Small intestine (tissue), 7 donors: ENCODE data around the gene CDCP1. TPM values are rescaled to one million over a fixed set of nuclear protein-coding genes. Genes with fewer than 3 reads are reported as not detected.
A peak's percentile ranks its signal among the peaks of the same experiment; 100 is the strongest.

ENCODE experiments used
- DNase-seq, 2 donors: peaks; one replicate each; pipeline versions ENCODE4 v3.0.0 to v3.0.0-alpha.2; 2013
- FAIRE-seq: peaks from 2 replicates; lab custom pipeline; 2012; peaks lifted over from hg19 to GRCh38; lab: Jason Lieb, UNC
- H3K27ac ChIP-seq, 3 donors: one replicate each; pipeline ENCODE4 v1.5.1; 2013; ENCODE audit warnings: low read length in 2 of 3, mild to moderate bottlenecking in 2 of 3, control low read depth in 1 of 3, inconsistent platforms in 1 of 3, low read depth in 1 of 3, moderate library complexity in 1 of 3
- H3K27me3 ChIP-seq, 3 donors: one replicate each; pipeline ENCODE4 v1.6.1; 2013; ENCODE audit warnings: low read length in 3 of 3, inconsistent platforms in 1 of 3; ENCODE audit not compliant: control insufficient read depth in 3 of 3, insufficient read depth in 3 of 3
- H3K36me3 ChIP-seq, 3 donors: one replicate each; pipeline ENCODE4 v1.6.1; 2013; ENCODE audit warnings: low read length in 3 of 3, inconsistent platforms in 1 of 3, low read depth in 1 of 3, mild to moderate bottlenecking in 1 of 3, moderate library complexity in 1 of 3; ENCODE audit not compliant: control insufficient read depth in 3 of 3, insufficient read depth in 2 of 3
- H3K4me1 ChIP-seq, 3 donors: one replicate each; pipeline ENCODE4 v1.6.1; 2013; ENCODE audit warnings: low read length in 2 of 3, inconsistent platforms in 1 of 3, low read depth in 1 of 3, mild to moderate bottlenecking in 1 of 3, moderate library complexity in 1 of 3; ENCODE audit not compliant: control insufficient read depth in 3 of 3, insufficient read depth in 2 of 3
- H3K4me3 ChIP-seq, 3 donors: one replicate each; pipeline ENCODE4 v1.5.1; 2013; ENCODE audit warnings: low read length in 3 of 3, control low read depth in 1 of 3, inconsistent platforms in 1 of 3, low read depth in 1 of 3, mild to moderate bottlenecking in 1 of 3, moderate library complexity in 1 of 3
- H3K9me3 ChIP-seq, 2 donors: one replicate each; pipeline ENCODE4 v1.6.1; 2013; ENCODE audit warnings: low read depth in 1 of 2, low read length in 1 of 2; ENCODE audit not compliant: control insufficient read depth in 2 of 2, insufficient read depth in 1 of 2
- WGBS, 3 donors: extraction: QIAGEN DNeasy Blood & Tissue Kit; methylation state at CpG; one replicate each; pipeline ENCODE4 v1.1.7; 2013; 5-methylcytosine and 5-hydroxymethylcytosine counted together
- polyA plus RNA-seq, 4 donors: library from polyadenylated mRNA; stranded (reverse) in 3 of 4; unstranded in 1 of 4; fragments of 200-250 nt in 3 of 4; fragments of 120-200 nt in 1 of 4; gene quantifications; one replicate each; pipeline versions ENCODE4 v1.2.1 to v1.2.3, GENCODE V29; 2013
- donor health status: healthy with polysubstance abuse.
- donor health status: control.
- donor health status: control.
- donor health status: Bipolar disorder and iron deficiency.
- donor health status: healthy.

CDCP1 gene
- polyA plus RNA-seq, 4 donors: 8.4 to 30.6 (median 12.6) TPM

DNA sequence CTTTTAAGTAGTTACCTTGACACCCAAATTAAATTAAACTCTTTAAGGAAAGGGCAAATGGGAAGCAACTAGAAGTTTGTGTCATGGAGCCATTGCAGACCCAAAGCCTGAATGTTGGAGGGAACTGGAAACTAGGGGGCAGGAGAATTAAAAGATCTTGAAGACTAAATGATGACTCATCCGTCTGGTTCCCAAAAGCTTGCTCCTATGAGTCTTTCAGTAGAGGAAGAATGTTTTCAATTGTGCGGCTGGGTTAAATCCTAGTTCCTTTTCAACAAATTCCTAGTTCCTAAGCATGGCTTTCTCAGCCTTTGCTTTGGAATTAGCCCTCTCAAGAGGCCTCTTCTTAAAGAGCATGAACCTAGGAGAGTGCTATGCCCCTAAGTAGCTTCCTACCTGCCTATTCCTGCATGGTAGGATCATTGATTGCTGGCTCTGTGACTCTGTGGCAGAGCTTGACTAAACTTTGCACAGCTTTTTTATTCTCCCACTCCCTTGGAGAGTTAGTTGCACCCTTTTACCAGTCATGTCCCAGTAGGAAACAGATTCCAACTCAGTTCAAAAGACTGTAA is 102.4 kb downstream of the CDCP1 start:
- H3K4me3 ChIP-seq: no peak overlapping the region
- H3K4me1 ChIP-seq: no peaks in the 10 kb centered on the region
- DNase-seq: no peak
- WGBS, 3 donors: 53 to 86% (median 79%) methylated on average over 2 of the region's 2 CpGs
- no peak for FAIRE-seq
- H3K27me3 ChIP-seq: peaks cover 0 to 7% (median 0%) of the 10 kb centered on the region in 3 donors
- H3K9me3 ChIP-seq: no peaks in the 10 kb centered on the region
- H3K36me3 ChIP-seq: no peaks in the 10 kb centered on the region
- H3K27ac ChIP-seq: peak overlapping the region in 1 of 3 donors; percentile 52

DNA sequence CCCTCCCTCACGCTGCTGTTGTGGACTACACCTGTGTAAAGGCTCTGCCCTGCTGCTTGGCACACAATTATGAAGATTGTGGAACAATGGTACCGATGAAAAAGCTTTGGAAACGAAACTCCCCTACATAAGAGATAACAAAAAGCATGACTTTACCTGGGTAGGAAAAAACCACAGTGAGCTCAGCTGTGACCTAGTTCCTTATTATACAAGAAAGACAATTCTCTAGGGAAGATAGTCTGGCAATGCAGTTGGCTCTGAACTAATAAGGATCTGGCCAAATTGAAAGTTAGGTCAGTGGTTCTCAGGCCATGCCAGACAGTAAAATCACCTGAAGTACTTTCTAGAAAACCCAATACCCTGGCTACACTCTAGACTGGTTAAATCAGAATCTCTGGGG is 104.0 kb downstream of the CDCP1 start:
- no peak overlapping the region for H3K27ac ChIP-seq
- DNase-seq: no peak
- no peaks in the 10 kb centered on the region for H3K4me1 ChIP-seq
- FAIRE-seq: no peak
- H3K36me3 ChIP-seq: no peaks in the 10 kb centered on the region
- peaks cover 0 to 3% (median 0%) of the 10 kb centered on the region in 3 donors for H3K27me3 ChIP-seq
- no peaks in the 10 kb centered on the region for H3K9me3 ChIP-seq
- H3K4me3 ChIP-seq: no peak overlapping the region
- WGBS, 3 donors: 52 to 66% (median 55%) methylated on average over 3 of the region's 3 CpGs

DNA sequence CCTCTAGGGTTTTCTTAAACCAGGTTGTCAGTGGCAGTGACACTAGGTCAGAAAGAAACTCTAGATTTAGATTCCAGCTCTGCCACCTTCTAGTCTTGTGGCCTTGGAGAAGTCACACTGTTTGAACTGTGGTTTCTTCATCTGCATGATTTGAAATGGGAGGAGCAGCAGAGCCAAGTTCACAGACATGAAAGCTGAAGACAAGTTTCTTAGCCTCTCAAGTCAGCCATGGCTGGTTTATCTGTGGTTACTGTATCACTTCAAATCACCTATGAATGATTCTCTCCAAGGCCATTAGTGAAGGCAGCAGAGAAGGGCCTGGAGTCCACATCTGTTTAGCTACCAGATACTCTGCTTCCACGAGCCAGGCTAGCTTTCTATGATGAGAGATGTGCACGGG is 104.5 kb downstream of the CDCP1 start:
- FAIRE-seq (no peak), DNase-seq (no peak)
- WGBS, 3 donors: 73 to 83% (median 78%) methylated on average over 2 of the region's 2 CpGs
- Histone ChIP-seq H3K36me3 (no peaks in the 10 kb centered on the region), H3K27me3 (peaks cover 0 to 8% (median 0%) of the 10 kb centered on the region in 3 donors), H3K4me1 (no peaks in the 10 kb centered on the region), H3K9me3 (no peaks in the 10 kb centered on the region), H3K4me3 (no peak overlapping the region), H3K27ac (no peak overlapping the region)

- no peaks in the 10 kb centered on the region for H3K9me3 ChIP-seq
- WGBS, 3 donors: 1 to 7% (median 2%) methylated on average over 11 of the region's 11 CpGs
- DNase-seq (peak; percentile 96), FAIRE-seq (no peak)
- no peak overlapping the region for H3K4me3 ChIP-seq
- peaks cover 0 to 25% (median 0%) of the 10 kb centered on the region in 3 donors for H3K27me3 ChIP-seq
- no peaks in the 10 kb centered on the region for H3K36me3 ChIP-seq
- H3K4me1 ChIP-seq: peaks cover 0 to 6% (median 4%) of the 10 kb centered on the region in 3 donors
- no peak overlapping the region for H3K27ac ChIP-seq
Observed at GRCh38 chr3:45037720-45038455, 108.3 kb downstream of the CDCP1 start.

DNA sequence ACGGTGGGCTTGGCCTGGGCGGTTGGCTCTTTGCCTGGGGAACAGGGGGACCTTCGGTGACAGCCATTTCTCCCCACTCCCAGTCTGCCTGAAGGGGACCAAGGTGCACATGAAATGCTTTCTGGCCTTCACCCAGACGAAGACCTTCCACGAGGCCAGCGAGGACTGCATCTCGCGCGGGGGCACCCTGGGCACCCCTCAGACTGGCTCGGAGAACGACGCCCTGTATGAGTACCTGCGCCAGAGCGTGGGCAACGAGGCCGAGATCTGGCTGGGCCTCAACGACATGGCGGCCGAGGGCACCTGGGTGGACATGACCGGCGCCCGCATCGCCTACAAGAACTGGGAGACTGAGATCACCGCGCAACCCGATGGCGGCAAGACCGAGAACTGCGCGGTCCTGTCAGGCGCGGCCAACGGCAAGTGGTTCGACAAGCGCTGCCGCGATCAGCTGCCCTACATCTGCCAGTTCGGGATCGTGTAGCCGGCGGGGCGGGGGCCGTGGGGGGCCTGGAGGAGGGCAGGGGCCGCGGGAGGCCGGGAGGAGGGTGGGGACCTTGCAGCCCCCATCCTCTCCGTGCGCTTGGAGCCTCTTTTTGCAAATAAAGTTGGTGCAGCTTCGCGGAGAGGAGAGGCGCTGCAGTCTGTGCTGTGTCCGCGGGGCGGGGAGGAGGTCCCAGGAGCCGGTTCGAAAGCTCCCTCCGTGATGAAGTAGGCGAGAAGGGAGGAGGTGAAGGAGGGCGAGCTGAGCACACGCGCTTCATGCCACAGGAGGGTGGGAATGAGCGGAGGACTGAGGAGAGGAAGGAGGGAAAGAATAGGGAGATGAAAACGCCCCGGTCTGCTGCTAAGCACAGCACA is 110.5 kb downstream of the CDCP1 start:
- H3K27ac ChIP-seq: peak overlapping the region in 1 of 3 donors; percentile 14
- DNase-seq (peak; percentile 15 to 50), FAIRE-seq (no peak)

DNA sequence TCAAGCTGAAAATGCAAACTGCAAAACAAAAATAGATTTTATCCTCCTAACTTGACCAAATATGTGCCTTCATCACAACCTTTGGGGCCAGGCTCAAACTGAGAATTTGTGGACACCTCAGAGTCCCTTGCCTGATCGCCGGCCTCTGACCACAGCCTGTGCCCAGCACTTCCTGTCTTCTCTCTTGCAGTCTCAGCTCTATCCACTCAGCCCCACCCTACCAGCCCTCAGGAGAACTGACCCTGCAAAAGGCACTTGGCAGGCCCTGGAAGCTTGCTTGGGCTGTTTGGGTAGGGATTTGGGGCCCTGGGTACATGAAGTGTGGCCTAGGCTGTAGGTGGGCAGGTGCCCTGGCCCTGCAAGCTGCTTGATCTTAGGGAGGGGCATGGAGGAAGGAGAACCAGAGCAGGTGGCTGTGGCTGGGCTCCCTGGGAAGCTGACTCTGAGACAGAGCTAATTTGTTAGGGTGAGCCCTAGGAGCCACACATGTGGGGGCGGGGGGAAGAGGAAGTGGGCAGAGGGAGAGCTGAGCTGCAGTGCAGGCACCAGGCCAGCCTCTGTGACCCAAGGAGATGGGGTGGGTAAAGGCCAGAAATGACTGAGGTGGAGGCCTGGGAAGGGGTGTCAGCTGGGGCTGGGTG is 111.4 kb downstream of the CDCP1 start:
- 47 to 79% (median 55%) methylated on average over 3 of the region's 3 CpGs for WGBS, 3 donors
- DNase-seq (no peak), FAIRE-seq (no peak)
- peaks cover 0 to 1% (median 0%) of the 10 kb centered on the region in 3 donors for H3K36me3 ChIP-seq
- no peak overlapping the region for H3K4me3 ChIP-seq
- peaks cover 0 to 25% (median 0%) of the 10 kb centered on the region in 3 donors for H3K27me3 ChIP-seq
- H3K4me1 ChIP-seq: peaks cover 0 to 6% (median 4%) of the 10 kb centered on the region in 3 donors
- H3K27ac ChIP-seq: no peak overlapping the region
- H3K9me3 ChIP-seq: no peaks in the 10 kb centered on the region

More for the DNA sequence above, 110.5 kb downstream of the CDCP1 start:
- H3K4me1 ChIP-seq: peaks cover 0 to 6% (median 4%) of the 10 kb centered on the region in 3 donors
- no peaks in the 10 kb centered on the region for H3K36me3 ChIP-seq
- H3K9me3 ChIP-seq: no peaks in the 10 kb centered on the region
- 24 to 29% (median 27%) methylated on average over 63 to 64 of the region's 64 CpGs for WGBS, 3 donors
- H3K27me3 ChIP-seq: peaks cover 0 to 25% (median 0%) of the 10 kb centered on the region in 3 donors
- peak overlapping the region in 1 of 3 donors; percentile 22 for H3K4me3 ChIP-seq

- Histone ChIP-seq H3K36me3 (peaks cover 0 to 2% (median 0%) of the 10 kb centered on the region in 3 donors), H3K27me3 (peaks cover 0 to 25% (median 0%) of the 10 kb centered on the region in 3 donors), H3K4me3 (no peak overlapping the region), H3K4me1 (peaks cover 0 to 6% (median 4%) of the 10 kb centered on the region in 3 donors), H3K27ac (no peak overlapping the region), H3K9me3 (no peaks in the 10 kb centered on the region)
- WGBS, 3 donors: 80 to 95% (median 87%) methylated on average over 6 of the region's 6 CpGs
- DNase-seq (no peak), FAIRE-seq (no peak)
Observed at GRCh38 chr3:45033791-45034190, 112.4 kb downstream of the CDCP1 start.
